GM21515 (cell line): ENCODE measurements around the gene CSRP1.
"Not testable (repeated sequence)": the region's sequence is repeated elsewhere in the genome, so short reads cannot be mapped to it uniquely, and the experiment has no call there.

Experiments
- ATAC-seq: cut with Tn5 transposase; IDR thresholded peaks from one replicate; pipeline ENCODE4 v1.9.1; 2021; ENCODE audit not compliant: unreplicated experiment

Gene CSRP1

DNA sequence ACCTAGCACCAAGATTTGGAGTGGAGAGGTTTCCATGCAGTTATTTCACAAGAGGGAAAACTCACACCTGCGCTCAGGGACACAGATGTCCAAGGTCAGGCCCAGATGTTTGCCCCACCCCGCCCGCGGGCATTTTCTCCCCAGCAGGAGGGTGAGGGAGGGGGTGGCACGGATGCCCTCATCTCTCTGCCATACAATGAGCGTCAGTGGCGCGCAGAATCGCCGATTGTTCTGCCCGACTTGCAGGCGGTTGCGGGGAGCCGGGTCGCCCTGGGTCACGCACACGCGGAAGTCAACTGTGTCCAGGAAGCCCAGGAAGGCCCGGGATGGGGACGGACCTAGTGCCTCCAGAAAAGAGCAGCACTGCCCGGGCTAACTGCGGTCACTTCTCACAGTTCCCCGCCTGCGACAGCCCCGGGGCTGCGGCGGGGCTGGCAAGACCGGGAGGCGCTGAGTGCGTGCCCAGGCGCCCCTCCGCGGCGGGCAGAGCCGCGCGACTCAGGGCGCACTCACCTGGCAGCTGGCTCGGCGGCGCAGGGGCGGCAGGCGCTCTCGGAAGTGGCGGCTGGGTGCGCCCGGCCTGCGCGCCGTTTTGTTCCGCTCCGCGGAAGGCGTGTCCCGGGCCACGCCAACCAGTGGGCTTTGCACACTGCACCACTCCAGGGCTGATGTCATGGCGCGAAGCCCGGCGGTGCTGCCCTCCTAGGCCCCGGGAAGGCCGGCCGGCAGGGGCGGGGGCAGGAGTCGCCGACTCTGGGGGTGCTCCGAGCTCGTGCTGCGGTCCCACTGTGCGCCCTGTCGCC, at the start of gene CSRP1:
CSRP1 (minus strand) TSS at position 567 of the 803 bp plus-strand sequence. CDS start 10,820 bp downstream, outside the sequence.
- peak; percentile 85 for ATAC-seq

- no peak for ATAC-seq
Measured at GRCh38 chr1:201555593-201555945, 48.6 kb upstream of the CSRP1 start.

DNA sequence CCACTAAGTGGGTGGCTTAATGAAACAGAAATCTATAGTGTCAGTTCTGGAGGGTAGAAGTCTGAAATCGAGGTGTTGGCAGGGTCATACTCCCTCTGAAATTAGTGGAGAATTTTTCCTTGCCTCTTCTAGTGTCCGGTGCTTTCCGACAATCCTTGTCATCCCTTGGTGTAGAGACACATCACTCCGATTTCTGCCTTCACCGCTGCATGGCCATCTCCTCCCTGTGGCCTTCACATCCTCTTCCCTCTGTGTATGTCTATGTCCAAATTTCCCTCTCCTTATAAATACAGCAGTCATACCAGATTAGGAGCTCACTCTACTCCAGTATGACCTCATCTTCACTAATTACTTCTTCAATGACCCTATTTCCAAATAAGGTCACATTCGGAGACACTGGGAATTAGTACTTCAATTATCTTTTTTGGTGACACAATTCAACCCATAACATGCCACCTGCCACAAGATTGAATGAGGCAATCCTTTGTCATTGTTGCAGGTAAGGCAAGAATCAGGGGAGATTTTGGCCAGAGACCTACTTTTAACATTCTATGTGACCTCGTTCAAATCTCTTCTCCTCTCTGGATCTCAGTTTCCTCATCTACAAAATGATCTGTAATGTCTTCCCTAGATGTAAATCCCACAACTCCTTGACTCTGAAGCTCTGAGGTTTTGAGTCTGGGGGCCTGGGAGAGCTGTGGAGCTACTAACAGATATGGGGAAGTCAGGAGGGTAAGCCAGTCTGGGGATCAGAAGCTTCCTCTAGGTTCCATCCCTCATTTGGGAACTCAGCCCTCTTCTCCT, 48.1 kb upstream of the CSRP1 start:
- ATAC-seq: no peak

GRCh38 chr1:201554190-201554600, 47.3 kb upstream of the CSRP1 start:
- no peak for ATAC-seq

DNA sequence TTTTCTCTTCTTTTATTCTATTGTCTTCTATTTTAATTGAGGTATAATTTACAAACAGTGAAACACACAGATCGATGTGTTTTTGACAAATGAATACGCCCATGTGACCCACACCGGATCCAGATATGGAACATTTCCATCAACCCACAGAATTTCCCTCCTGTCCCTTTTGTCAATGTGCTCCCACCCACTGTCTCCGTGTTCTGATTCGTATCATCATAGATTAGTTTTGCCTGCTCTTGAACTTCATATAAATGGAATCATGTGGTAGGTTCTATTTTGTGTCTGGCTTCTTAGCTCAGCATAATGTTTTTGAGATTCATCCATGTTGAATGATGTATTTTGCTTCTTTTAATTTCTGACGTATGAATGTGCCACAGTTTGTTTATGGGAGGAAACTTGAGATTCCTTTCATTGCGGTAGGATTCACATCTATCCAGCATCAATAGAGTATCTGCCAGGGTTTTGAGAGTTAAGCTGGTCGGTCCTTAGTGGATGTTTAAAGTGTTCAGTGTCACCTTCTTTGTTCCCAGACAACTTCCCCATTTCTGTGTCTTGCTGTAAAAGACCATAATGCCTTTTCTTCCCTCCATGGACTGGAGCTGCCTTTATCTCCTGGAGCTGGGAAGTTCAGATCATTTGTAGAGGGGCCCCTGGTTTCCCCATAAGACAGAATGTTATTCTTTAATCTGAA, 46.7 kb upstream of the CSRP1 start:
- no peak for ATAC-seq

DNA sequence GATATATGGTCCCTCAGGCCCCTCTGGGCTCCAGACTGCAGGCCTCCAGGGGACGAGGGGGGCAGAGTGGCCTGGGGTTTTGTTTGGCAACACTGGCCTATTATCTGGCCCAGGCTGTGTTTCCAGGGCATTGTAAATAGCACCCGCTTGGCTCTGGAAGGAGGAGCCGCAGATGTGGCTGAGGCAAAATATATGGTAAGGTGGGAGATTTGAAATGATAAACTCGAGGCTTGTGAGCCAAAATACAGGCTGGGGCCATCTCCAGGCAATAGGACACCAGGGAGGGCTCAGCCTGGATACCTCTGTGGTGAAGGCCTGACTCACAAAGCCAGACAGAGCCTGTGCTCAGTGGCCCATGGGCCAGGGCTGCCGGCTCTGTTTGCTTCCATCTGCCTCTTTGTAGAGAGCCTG, 46.0 kb upstream of the CSRP1 start:
- no peak for ATAC-seq

DNA sequence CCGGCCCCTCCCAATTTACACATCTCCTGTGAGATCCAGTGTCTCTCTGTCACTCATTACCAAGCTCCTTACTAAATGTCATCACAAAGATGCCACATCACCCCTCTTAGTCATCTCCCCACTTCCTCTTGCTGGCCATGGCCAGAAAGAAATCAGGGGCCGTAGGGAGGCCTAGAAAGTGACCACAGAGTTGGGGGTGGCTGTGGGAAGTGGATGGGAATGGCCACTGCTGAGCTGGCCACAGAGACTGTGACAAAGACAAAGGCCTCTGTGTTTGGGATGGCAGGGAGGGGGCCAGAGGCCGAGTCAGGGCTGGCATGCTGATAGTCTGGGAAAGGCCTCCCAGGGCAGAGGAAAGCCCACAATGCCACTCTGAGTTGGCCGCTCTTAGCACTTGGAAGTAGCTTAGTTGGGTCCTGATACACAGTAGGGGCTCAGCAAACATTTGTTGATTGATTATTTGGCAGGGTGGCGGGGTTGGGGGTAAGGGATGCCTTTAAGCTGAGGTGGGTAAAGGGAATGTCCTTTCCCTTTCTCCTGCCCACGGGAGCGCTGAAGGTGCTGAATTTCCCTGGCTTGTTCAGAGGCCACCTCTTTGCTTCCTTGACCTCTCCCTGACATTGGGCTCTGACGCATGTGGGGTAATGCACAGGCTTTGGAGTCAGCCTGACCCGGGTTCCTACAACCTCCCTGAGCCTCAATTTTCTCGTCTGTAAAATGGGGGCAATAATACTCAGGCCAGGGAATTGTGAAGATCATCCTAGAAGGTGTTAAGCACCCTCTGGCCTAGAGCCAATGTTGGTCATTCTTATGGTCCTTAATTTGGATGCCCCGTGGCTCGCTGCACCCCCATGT, 45.2 kb upstream of the CSRP1 start:
- ATAC-seq: no peak

- ATAC-seq: no peak
Measured at GRCh38 chr1:201551096-201551495, 44.2 kb upstream of the CSRP1 start.

DNA sequence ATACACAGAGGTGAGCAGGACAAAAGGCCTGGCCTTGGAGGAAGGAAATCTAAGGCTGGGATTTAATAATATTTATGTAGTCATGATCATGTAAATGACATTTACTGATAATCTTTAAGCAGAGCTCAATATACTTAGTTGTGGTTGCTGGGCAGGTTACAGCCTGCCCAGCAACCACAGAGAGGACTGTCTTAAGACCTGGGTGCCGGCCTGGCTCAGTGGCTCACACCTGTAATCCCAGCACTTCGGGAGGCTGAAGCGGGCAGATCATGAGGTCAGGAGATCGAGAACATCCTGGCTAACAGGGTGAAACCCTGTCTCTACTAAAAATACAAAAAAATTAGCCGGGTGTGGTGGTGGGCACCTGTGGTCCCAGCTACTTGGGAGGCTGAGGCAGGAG, 42.6 kb upstream of the CSRP1 start:
- not testable (repeated sequence) for ATAC-seq

GRCh38 chr1:201545851-201546492, 39.0 kb upstream of the CSRP1 start:
- no peak for ATAC-seq

- ATAC-seq: no peak
Measured at GRCh38 chr1:201544710-201545109, 37.8 kb upstream of the CSRP1 start.

DNA sequence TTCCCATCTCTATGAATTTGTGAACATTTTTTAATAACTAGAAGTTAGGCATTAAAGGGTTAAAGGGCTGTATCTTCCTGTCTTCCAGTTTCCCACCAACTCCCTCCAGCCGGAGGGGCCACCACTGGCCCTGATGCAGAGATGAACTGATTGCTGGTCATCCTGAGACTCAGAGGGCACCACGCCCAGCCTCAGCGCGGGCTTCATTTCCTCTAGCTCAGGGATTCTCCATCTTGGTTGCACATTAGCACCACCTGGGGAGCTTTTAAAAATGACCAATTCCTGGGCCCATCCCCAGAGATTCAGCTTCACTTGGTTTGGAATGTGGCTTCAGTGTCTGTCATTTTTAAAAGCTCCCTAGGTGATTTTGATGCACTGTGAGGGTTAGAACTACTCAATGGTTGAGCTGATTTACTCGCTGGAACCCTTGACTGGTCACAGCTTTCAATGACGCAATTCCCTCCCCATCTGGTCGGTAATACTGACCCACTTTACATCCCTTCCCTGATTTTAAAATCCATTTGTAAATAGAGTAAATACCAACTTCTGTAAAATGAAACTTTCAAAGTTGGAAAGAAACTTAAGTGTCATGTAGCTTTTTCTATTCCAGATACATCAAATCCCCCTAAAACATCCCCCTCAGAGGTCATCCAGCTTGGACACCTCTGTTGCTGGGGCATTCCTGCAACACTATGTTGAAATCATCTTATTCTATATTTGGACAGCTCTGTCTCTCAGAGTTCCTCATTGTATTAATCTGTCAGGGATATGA, 37.1 kb upstream of the CSRP1 start:
- no peak for ATAC-seq

DNA sequence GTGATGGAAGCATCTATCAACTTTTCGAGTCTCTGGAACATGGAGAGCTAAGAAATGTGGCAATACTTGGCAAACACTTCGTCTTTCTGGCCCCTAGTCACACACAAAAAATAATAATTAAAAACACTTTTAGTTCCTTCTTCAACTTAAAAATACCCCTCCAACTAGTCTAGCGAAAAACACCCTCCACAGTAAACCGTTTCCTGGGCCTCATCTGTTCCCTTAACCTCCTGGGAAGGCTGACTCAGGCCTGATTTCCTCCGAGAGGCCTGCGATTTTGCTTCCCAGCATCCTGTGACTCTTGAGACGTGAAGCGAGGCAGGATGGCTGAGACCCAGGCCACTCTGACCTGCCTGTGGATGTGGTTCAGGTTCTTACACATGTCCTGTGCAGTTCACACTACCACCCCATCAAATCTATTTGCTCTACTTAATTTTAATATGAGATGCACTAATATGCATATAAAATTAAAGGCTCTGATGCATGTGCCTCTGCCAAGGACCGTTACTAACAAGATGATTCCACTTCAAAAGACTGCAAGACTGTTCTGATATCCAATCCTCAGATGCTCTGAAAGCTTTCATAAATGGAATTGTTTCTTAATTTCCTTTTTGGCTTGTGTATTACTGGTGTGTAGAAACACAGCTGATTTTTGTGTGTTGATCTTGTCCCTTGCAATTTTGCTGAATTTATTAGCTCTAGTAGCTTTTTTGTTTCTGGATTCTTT, 35.5 kb upstream of the CSRP1 start:
- no peak for ATAC-seq

DNA sequence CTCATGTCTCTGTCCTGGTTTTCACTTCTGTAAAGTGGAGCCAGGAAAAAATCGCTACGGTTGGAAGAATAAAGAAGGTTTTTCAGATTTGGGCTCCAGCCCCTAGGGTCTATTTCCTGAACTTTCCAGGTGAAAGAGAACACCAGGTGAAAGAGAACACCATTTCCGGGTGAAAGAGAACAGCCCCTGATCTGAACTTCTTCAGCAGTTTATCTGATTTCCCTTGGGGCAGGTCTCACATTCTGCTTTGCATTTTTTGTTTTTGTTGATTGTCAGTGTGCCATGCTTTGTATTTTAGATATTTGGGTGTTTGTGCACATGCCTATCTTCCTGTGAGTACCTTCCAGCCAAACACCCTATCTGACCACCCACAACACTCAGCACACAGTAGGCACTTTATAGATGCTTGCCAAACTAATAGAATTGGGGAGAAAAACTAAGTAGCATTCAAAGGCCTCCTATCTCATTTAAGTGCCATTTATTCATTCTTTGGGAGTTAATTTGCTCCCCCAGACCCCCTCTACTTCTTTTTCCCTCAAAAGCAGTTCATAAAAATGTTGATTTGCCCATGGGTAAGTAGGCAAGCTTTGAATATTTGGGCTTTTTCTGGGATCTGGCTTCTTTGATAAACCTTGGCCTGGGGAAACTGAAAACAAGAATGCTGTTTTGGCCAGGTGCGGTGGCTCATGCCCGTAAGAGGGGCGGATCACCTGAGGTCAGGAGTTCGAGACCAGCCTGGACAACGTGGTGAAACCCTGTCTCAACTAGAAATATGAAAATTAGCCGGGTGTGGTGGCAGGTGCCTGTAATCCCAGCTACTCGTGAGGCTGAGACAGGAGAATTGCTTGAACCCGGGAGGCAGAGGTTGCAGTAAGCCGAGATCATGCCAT, 34.2 kb upstream of the CSRP1 start:
- ATAC-seq: no peak

DNA sequence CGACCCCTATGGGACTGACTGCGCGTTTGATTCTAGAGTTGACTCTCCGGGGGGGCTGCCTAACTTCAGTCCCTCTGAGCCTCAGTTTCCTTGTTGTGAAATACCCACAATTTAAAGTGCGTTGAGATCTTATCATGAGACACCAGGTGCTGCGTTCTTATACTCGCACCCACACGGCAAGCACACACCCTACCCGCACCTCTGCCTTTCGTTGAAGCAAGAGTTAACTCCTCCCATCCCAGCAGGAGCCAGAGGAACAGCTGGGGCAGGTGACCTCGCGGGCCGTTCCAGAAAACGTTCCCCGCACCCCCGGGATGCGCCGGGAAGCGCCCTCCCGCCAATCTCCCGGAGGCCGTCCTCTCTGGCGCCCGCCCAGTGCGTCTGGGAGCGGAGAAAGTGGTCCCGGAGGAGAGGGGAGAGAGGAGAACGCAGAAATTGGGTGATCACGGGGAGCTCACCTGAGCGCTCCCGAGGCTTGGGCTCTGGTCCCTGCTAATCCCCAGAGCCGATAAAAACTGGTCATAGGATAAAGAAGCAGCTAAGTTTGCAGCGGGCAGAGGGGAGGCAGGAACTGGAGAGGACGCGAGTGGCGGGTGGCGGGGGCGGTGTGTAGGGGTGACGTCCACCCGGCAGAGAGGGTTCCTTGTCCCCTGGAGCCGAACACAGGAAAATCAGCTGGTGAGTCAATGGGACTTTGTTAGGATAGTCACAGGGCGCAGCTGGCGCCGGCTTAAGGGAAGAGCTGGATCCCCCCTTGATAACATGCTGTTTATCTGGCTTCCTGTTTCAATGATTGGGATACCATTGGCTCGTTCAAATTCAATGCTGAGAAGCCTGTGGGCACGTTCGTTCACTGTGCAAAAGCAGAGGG, 32.9 kb upstream of the CSRP1 start:
- no peak for ATAC-seq

GRCh38 chr1:201538612-201539551, 32.0 kb upstream of the CSRP1 start, which contains the start of gene NAV1:
NAV1 (plus strand) TSS chr1:201539127; CDS start chr1:201622885, 83,758 bp downstream.
- ATAC-seq: no peak
